ENCODE data around the gene MTMR8. TPM values are rescaled to one million over a fixed set of nuclear protein-coding genes. Genes with fewer than 3 reads are reported as not detected.

The MTMR8 gene
- total RNA-seq, 1 experiment from 2014 or later = 2.7 TPM

DNA sequence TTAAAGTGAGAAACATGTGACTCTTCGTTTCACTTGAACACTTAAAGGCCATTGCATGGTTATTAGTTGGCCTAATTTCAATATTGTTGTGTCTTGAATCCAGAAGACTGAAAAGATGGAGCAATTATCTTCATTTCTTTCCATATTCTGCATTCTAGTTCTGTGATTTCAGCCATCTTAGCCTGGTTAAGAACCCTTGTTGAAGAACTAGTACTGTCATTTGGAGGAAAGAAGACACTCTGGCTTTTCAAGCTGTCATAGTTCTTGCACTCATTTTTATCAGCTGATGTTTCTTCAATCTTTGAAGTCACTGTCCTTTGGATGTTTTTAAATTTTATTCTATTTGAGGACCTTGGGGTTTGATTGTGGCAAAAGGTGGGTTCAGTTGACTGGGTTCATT is 81.6 kb downstream of the MTMR8 start:
- DNase-seq (ENCODE audit: low spot score) = no peak

DNA sequence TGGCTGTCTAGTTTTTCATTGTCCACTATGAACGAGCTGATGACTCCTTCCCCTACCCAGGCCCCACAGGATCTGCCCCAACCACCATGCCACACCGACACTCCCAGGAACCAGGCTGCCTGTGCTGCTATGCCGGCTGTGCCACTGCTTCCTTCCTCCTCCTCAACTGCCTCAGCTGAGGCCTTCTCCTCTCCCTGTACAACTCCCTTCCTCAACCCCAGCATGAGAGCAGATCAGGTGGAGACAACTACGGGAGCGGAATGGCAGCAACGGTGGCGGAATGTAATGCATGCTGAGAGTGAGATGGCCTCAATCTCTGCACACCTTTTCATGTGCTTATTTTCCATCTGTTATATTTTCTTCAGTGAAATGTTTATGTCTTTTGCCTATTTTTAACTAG is 88.5 kb downstream of the MTMR8 start:
- DNase-seq (ENCODE audit: low spot score) = no peak

DNA sequence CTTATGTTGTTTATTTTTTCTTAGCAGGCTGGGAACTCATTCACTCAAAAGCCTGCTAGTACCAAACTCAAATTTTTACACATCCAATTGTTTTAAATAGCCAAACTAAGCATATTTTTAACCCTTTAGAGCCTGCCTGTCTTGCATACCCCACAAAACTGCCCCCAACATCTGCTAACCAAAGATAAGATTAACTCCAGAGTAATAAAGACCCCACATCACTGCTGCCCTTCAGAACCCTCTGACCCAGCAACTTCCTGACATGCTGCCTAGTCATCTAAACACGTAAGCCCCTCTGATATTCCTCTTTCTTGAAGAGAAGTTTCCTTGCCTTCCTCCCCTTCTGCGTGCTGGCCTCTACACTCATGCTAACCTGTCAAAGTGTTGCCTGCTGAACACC is 104.1 kb downstream of the MTMR8 start:
- no peak for DNase-seq (ENCODE audit: low spot score)

DNA sequence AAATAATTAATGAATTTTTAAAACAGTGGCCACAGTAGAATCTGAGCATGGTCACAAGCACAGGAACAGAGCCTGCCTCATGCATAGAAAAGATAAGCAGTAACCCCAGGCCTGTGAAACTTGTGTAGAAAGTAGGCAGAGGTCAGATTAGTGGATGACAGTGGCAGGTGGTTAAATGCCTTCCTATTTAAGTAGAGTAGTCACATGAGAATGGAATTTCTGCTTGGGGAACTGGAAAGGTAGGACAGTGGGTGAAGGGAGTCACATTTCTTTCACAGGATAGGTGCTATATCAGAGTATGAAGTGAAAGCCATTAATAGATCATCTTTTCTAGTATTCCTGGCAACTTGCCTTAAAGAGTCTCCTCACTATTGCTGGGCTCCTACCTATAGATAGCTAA is 130.0 kb downstream of the MTMR8 start:
- DNase-seq (ENCODE audit: low spot score) = no peak

DNA sequence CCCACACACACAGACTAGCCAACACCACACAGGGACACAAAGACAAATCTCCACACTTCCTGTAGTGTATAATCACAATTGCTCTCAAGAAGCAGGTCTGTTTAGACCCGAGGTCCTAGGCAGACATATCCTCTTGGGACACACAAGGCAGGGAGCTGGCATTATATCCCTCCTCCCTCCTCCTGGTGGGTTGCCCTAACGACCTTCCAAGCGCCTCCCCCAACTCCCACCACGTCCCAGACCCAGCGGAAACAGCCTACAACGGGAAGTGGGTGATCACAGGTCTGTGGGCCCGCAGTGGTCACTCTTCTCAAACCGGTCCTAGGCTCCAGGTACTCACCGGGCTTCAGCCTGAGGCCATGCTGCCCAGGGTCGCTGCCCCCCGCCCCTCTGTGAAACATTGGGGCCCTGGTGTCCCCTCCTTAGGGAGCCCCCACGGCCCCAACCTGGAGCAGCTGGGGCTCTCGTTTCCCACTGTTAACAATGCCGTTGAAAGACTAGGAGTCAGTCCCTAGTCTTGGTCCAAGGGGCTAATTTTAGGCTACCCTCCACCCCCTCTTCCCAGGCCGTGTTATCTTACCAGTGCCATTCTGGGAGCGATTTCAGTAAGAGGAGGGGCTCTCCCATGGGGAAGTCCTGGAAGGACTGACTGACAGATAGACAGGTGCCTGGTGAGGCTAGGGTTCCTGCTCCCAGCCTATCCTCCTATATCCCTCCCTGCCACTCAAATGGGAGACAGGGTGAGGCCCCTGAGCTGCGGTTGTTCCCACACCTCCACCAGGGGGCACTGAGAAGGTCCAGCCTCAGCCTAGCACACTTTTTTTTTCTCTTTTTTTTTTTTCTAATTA is 164.9 kb downstream of the MTMR8 start, which contains the start of gene ASB12:
ASB12 (minus strand) TSS at position 485 of the 848 bp plus-strand sequence. CDS start 4,957 bp downstream, outside the sequence.
- no peak for DNase-seq (ENCODE audit: low spot score)

DNA sequence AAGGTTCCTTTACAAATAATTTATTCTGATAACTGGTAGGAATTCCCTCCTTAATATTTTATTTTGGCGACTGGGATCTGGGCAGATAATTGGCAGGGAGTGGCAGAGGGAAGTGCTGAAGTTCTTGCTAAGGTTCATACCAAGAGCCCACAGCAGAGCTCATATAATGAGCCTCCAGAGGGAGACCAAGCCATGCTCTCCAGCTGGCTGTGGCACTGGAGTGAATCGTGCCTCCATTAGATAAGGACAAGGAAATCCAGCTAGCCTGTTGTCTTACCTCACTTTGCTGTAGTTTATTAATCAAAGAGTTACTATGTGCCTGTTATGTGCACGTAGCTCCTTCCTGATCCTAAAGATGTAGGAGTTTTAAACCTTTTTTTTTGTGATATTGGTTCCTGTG is 166.1 kb downstream of the MTMR8 start:
- DNase-seq (ENCODE audit: low spot score) = peak; percentile 8

Other genes starting within 250 kb of the MTMR8 start
- gene AMER1, start 189.7 kb downstream of the MTMR8 start, total RNA-seq (2014; rRNA removed; shearing (Covaris generic)) = 2.6 and 3.3 TPM in 2 replicates
- gene ASB12, start 164.8 kb downstream of the MTMR8 start, total RNA-seq (2014; rRNA removed; shearing (Covaris generic)) = 0.05 TPM in 1 of 2 replicates, not detected in the other

All from HT-29 (cell line).